Liver (tissue), 3 donors: ENCODE results near the gene RBM20.

Experiments
- EGR1 ChIP-seq, 2 donors: IDR thresholded peaks; 2 replicates each; pipeline ENCODE4 v1.6.1; 2016 to 2018; ENCODE audit warnings: antibody characterized with exemption in 2 of 2, low read depth in 2 of 2
- GABPA ChIP-seq, 2 donors: IDR thresholded peaks in 1 of 2; conservative IDR thresholded peaks in 1 of 2; 2 replicates each; pipeline ENCODE4 v1.6.1; 2016; ENCODE audit warnings: antibody characterized with exemption in 2 of 2, mild to moderate bottlenecking in 1 of 2, moderate library complexity in 1 of 2
- JUND ChIP-seq, 2 donors: IDR thresholded peaks; 2 replicates each; pipeline ENCODE4 v1.6.1; 2016; ENCODE audit warnings: antibody characterized with exemption in 2 of 2
- MAX ChIP-seq: IDR thresholded peaks from 2 replicates; pipeline ENCODE4 v1.6.1; 2016; ENCODE audit warnings: antibody characterized with exemption
- RAD21 ChIP-seq, 2 donors: IDR thresholded peaks; 2 replicates each; pipeline ENCODE4 v1.6.1; 2016; ENCODE audit warnings: antibody characterized with exemption in 2 of 2, mild to moderate bottlenecking in 2 of 2
- SP1 ChIP-seq: IDR thresholded peaks from 2 replicates; pipeline ENCODE4 v1.6.1; 2018; ENCODE audit warnings: antibody characterized with exemption, mild to moderate bottlenecking
- TF ChIP-seq, protein P1 (sequence below): fragments of 150-350 bp; IDR thresholded peaks from 2 replicates; pipeline ENCODE4 v1.5.1; 2017; ENCODE audit warnings: improper control_type of control experiment, low read depth, low read length; ENCODE audit not compliant: missing input control
- TF ChIP-seq, protein P2 (sequence below): IDR thresholded peaks from 2 replicates; pipeline ENCODE4 v1.6.1; 2016; ENCODE audit warnings: antibody characterized with exemption, mild to moderate bottlenecking
- TF ChIP-seq, protein P3 (sequence below): IDR thresholded peaks from 2 replicates; pipeline ENCODE4 v1.6.1; 2016; ENCODE audit warnings: antibody characterized with exemption
- donor health status: healthy.
- donor health status: healthy.

DNA sequence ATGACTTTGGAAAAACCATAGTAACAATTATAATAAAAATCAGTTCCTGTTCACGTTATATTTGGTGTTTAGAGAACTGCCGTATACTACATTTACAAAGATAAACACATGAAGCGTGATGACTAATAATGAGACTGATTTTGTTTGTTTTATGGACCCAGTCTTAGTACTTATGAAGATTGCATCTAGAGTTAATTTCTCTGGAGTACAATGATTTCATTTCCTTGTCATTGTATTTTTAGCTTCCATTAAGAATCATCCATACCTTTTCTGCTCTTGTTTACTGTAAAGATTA, 2.9 kb downstream of the RBM20 start:
- TF ChIP-seq JUND (IDR thresholded peaks at IDR 0.05) (no peak), EGR1 (IDR thresholded peaks at IDR 0.05; ENCODE audit: low read depth in 2 of 2) (no peak), RAD21 (IDR thresholded peaks at IDR 0.05) (no peak), SP1 (no peak), MAX (no peak), GABPA (IDR thresholded peaks at IDR 0.05 in 1 of 2, conservative IDR thresholded peaks at IDR 0.05 in 1 of 2) (no peak)
- TF ChIP-seq, protein P1, sequence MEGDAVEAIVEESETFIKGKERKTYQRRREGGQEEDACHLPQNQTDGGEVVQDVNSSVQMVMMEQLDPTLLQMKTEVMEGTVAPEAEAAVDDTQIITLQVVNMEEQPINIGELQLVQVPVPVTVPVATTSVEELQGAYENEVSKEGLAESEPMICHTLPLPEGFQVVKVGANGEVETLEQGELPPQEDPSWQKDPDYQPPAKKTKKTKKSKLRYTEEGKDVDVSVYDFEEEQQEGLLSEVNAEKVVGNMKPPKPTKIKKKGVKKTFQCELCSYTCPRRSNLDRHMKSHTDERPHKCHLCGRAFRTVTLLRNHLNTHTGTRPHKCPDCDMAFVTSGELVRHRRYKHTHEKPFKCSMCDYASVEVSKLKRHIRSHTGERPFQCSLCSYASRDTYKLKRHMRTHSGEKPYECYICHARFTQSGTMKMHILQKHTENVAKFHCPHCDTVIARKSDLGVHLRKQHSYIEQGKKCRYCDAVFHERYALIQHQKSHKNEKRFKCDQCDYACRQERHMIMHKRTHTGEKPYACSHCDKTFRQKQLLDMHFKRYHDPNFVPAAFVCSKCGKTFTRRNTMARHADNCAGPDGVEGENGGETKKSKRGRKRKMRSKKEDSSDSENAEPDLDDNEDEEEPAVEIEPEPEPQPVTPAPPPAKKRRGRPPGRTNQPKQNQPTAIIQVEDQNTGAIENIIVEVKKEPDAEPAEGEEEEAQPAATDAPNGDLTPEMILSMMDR, result no peak
- TF ChIP-seq, protein P2, sequence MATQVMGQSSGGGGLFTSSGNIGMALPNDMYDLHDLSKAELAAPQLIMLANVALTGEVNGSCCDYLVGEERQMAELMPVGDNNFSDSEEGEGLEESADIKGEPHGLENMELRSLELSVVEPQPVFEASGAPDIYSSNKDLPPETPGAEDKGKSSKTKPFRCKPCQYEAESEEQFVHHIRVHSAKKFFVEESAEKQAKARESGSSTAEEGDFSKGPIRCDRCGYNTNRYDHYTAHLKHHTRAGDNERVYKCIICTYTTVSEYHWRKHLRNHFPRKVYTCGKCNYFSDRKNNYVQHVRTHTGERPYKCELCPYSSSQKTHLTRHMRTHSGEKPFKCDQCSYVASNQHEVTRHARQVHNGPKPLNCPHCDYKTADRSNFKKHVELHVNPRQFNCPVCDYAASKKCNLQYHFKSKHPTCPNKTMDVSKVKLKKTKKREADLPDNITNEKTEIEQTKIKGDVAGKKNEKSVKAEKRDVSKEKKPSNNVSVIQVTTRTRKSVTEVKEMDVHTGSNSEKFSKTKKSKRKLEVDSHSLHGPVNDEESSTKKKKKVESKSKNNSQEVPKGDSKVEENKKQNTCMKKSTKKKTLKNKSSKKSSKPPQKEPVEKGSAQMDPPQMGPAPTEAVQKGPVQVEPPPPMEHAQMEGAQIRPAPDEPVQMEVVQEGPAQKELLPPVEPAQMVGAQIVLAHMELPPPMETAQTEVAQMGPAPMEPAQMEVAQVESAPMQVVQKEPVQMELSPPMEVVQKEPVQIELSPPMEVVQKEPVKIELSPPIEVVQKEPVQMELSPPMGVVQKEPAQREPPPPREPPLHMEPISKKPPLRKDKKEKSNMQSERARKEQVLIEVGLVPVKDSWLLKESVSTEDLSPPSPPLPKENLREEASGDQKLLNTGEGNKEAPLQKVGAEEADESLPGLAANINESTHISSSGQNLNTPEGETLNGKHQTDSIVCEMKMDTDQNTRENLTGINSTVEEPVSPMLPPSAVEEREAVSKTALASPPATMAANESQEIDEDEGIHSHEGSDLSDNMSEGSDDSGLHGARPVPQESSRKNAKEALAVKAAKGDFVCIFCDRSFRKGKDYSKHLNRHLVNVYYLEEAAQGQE, result no peak
- TF ChIP-seq, protein P3, sequence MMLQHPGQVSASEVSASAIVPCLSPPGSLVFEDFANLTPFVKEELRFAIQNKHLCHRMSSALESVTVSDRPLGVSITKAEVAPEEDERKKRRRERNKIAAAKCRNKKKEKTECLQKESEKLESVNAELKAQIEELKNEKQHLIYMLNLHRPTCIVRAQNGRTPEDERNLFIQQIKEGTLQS, result no peak
